Measurements from ENCODE around the gene HSPBAP1.

DNA sequence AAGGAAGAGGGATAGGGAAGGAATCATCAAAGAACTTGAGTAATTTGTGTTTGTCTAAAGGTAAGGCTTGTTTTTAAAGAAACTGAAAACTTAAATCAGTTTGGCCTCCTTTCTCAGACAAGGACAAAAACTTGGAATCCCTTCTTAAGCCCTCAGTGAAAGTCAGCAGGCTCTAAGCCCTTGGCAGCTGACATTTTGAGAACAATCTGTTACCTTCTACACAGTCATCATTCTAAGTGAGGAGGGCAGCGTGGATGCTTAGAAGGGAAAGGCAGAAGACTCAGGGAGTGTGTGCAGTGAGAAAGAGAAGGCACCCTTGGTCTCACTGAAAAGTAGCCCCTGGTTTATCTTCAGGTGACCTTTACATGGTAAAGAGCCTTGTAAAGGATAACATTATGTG, 10.8 kb downstream of the HSPBAP1 start:
- TF ChIP-seq, protein P1, sequence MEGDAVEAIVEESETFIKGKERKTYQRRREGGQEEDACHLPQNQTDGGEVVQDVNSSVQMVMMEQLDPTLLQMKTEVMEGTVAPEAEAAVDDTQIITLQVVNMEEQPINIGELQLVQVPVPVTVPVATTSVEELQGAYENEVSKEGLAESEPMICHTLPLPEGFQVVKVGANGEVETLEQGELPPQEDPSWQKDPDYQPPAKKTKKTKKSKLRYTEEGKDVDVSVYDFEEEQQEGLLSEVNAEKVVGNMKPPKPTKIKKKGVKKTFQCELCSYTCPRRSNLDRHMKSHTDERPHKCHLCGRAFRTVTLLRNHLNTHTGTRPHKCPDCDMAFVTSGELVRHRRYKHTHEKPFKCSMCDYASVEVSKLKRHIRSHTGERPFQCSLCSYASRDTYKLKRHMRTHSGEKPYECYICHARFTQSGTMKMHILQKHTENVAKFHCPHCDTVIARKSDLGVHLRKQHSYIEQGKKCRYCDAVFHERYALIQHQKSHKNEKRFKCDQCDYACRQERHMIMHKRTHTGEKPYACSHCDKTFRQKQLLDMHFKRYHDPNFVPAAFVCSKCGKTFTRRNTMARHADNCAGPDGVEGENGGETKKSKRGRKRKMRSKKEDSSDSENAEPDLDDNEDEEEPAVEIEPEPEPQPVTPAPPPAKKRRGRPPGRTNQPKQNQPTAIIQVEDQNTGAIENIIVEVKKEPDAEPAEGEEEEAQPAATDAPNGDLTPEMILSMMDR (IDR thresholded peaks at IDR 0.05): no peak
- no peak for TF ChIP-seq POLR2A (IDR thresholded peaks at IDR 0.05)
